IMR-90 (cell line): ENCODE measurements around the gene TANK.

ENCODE experiments used
- CEBPB ChIP-seq: IDR thresholded peaks from 2 replicates; pipeline ENCODE4 v1.6.1; 2012; ENCODE audit warnings: low read depth, low read length, improper control_type of control experiment
- CHD1 ChIP-seq: IDR thresholded peaks from 2 replicates; pipeline ENCODE4 v1.6.1; 2012; ENCODE audit warnings: low read depth, low read length, improper control_type of control experiment
- CTCF ChIP-seq: conservative IDR thresholded peaks from 2 replicates; pipeline ENCODE4 v1.5.1; 2012; ENCODE audit warnings: mild to moderate bottlenecking, low read depth, low read length, improper control_type of control experiment
- ELK1 ChIP-seq: fragments of 150-350 bp; IDR thresholded peaks from 2 replicates; pipeline ENCODE4 v1.6.1; 2016; ENCODE audit warnings: low read depth, mild to moderate bottlenecking, low read length, moderate library complexity, borderline replicate concordance
- MXI1 ChIP-seq: IDR thresholded peaks from 2 replicates; pipeline ENCODE4 v1.6.1; 2012; ENCODE audit warnings: low read depth, mild to moderate bottlenecking, low read length, moderate library complexity, borderline replicate concordance
- POLR2A ChIP-seq: IDR thresholded peaks from 2 replicates; pipeline ENCODE4 v1.6.1; 2012; ENCODE audit warnings: mild to moderate bottlenecking, low read depth, low read length
- RAD21 ChIP-seq: IDR thresholded peaks from 2 replicates; pipeline ENCODE4 v1.6.1; 2012; ENCODE audit warnings: low read length, improper control_type of control experiment

- TF ChIP-seq CTCF (no peak), POLR2A (no peak), MXI1 (no peak), CEBPB (no peak), RAD21 (no peak), ELK1 (no peak), CHD1 (no peak)
Measured at GRCh38 chr2:161138429-161138828, 21.8 kb upstream of the TANK start.
